Measurements from ENCODE around the gene HTR1D.

Gene HTR1D

DNA sequence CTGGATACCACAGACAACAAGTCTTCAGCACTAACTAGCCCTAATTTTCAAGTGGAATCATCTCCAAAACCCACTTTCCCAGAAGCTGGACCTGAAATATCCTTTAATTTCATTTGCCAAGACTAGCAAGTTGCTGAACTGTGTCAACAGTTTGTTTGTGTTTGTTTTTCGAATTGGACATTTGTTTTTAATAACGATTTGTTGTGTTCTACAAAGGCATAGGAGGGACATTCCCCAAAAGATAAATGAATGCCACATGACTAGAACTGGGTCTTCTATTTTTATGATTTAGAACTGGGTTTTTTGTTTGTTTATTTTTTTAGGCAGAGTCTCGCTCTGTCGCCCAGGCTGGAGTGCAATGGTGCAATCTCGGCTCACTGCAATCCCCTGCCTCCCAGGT, 66.6 kb downstream of the HTR1D start:
- DNase-seq (ENCODE audit: low read depth, low spot score), result no peak

DNA sequence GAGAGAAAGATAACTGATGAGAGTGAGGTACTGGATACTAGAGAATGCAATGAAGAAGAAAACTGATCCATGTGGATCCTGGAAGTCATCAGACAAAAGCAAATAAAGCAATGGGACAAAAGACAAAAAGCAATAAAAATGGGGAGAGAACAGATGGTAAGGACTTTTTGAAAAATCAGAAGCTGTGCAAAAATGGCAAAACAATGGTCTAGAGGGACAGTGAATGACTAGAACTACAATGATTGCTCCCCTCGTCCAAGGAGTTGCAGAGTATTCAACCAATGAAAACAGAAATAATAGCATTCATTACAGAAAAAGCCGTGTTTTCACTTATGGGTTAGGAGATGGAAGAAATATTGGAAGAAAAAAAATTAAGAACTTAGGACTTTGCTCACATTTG, 67.2 kb downstream of the HTR1D start:
- DNase-seq (ENCODE audit: low read depth, low spot score), result no peak

DNA sequence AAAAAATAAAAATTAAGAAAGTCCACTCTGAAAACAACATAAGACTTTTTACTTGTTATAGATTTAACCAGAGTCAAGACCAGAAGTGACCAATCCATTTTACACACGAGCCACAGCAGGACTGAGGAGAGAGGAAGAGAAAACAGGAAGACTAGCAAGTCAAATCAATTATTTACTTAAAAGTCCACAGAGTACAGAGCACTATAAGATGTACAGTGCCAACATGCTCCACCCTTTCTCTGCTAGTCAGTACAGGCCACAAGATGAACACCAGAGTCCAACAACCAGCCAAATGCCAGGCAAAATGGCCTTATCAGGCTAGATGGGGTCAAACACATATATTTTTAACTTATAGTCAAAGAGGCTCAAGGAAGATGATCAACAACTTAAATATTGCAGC, 68.2 kb downstream of the HTR1D start:
- no peak for DNase-seq (ENCODE audit: low read depth, low spot score)

DNA sequence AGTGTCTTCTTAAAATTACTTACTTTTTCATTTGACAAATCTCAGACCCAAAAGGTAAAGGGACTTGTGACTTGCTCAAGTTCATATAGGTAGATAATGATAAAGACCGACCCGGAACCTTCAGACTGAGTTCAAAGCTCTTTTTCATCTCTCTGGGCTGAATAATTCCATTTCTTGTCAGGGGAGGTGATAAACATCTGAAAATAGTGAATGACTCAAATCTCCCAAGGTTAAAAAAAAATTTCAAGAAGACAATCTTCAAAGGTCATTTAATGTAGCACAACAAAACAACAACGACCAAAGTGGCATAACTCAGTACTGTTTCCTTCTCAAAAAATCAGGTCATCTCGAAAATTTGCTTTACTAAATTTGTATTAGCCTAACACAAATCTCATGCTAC, 69.2 kb downstream of the HTR1D start:
- DNase-seq (ENCODE audit: low read depth, low spot score), result no peak

All from smooth muscle cell of the brain vasculature (primary cell).